MG63 (cell line): ENCODE measurements around the gene SMIM36. TPM values are rescaled to one million over a fixed set of nuclear protein-coding genes. Genes with fewer than 3 reads are reported as not detected.
"Not testable (repeated sequence)": the region's sequence is repeated elsewhere in the genome, so short reads cannot be mapped to it uniquely, and the experiment has no call there.

ENCODE experiments used
- DNase-seq: peaks from one replicate; pipeline ENCODE4 v3.0.0-alpha.2; 2020
- H3K27me3 ChIP-seq: fragments of 250-450 bp; sonication (Bioruptor Pico); 2 replicates; pipeline ENCODE4 v1.5.1; 2020; ENCODE audit warnings: mild to moderate bottlenecking, moderate library complexity
- H3K36me3 ChIP-seq: fragments of 250-450 bp; sonication (Bioruptor Pico); 2 replicates; pipeline ENCODE4 v1.5.1; 2020; ENCODE audit warnings: mild to moderate bottlenecking, moderate library complexity
- H3K4me3 ChIP-seq: fragments of 250-450 bp; sonication (Bioruptor Pico); 2 replicates; pipeline ENCODE4 v1.5.1; 2020; ENCODE audit warnings: mild to moderate bottlenecking, moderate library complexity
- H3K9me3 ChIP-seq: fragments of 250-450 bp; sonication (Bioruptor Pico); 2 replicates; pipeline ENCODE4 v1.5.1; 2020; ENCODE audit warnings: mild to moderate bottlenecking, moderate library complexity
- total RNA-seq: library from RNA; depleted of rRNA; stranded (reverse); fragments of >200 nt; shearing (Covaris generic); gene quantifications from 2 replicates; pipeline ENCODE4 v1.2.3, GENCODE V29; 2014; ENCODE audit warnings: low replicate concordance

SMIM36 gene
- total RNA-seq, 1 experiment from 2014 or later = not detected

DNA sequence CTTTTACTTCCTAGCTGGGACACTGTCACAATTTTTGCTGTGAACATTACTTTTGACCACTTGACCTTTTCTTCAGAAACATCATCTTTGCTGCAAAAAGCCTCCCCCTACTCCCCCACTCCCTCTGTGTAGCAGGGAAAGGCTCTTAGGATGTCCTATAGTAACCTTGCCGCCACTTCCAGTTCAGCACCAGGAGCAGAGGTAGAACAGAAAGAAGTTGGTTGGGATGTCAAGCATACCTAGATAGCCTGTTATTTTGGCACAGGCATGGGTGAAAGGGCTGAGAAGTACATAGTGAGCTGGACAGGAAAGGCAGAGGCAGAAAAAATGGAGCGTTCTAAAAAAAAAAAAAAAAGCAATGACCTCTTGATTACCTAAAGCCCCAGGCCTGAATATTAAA, 31.3 kb downstream of the SMIM36 start:
- Histone ChIP-seq H3K36me3 (no peaks in the 10 kb centered on the region), H3K27me3 (no peaks in the 10 kb centered on the region), H3K9me3 (no peaks in the 10 kb centered on the region; the same call in 1 of the 2 replicates), H3K4me3 (no peak overlapping the region)
- DNase-seq = no peak

DNA sequence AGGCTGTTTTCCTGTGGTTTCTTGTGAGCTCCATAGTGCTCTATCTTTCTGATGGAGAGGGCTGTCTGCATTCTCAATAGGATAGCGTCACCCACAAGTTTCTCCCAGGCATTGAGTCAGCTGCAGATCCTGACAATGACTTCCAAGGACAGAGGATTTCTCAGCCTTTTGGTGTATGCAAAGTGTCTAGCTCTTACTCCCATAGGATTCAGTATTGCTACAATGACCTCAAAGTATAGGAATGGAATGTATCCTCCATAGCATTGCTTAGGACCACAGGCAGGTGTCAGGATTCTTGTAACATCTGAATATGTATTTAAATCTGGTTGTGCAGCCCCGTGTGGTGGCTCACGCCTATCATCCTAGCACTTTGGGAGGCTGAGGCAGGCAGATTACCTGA, 32.3 kb downstream of the SMIM36 start:
- Histone ChIP-seq H3K9me3 (no peaks in the 10 kb centered on the region; the same call in 1 of the 2 replicates), H3K27me3 (no peaks in the 10 kb centered on the region), H3K36me3 (no peaks in the 10 kb centered on the region), H3K4me3 (no peak overlapping the region)
- no peak for DNase-seq

- Histone ChIP-seq H3K4me3 (no peak overlapping the region), H3K27me3 (no peaks in the 10 kb centered on the region), H3K9me3 (peaks cover 2% of the 10 kb centered on the region; the same call in 1 of the 2 replicates), H3K36me3 (no peaks in the 10 kb centered on the region)
- DNase-seq = no peak
These were observed 44.6 kb downstream of the SMIM36 start for GRCh38 chr17:55466671-55467070.

DNA sequence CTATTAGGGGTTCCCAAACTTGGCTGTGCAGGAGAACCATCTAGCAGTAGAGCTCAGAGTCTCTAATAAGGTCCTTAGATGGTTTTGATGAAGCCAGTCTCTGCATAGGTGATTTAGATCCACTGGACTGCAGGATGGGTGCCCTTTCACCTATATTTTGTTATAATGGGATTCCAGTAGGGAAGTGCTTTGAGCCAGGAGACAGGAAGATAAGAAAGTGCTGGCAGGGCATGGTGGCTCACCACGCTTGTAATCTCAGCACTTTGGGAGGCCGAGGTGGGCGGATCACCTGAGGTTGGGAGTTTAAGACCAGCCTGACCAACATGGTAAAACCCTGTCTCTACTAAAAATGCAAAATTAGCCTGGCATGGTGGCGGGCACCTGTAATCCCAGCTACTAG, 45.5 kb downstream of the SMIM36 start:
- not testable (repeated sequence) for DNase-seq, H3K27me3 ChIP-seq, H3K36me3 ChIP-seq, H3K4me3 ChIP-seq, H3K9me3 ChIP-seq

- no peak for DNase-seq
- Histone ChIP-seq H3K36me3 (no peaks in the 10 kb centered on the region), H3K9me3 (peaks cover 2% of the 10 kb centered on the region; the same call in 1 of the 2 replicates), H3K27me3 (no peaks in the 10 kb centered on the region), H3K4me3 (no peak overlapping the region)
These were observed 47.7 kb downstream of the SMIM36 start for GRCh38 chr17:55463600-55463999.

GRCh38 chr17:55462711-55463110, 48.5 kb downstream of the SMIM36 start:
- Histone ChIP-seq H3K27me3 (no peaks in the 10 kb centered on the region), H3K36me3 (no peaks in the 10 kb centered on the region), H3K9me3 (peaks cover 2% of the 10 kb centered on the region; the same call in 1 of the 2 replicates), H3K4me3 (no peak overlapping the region)
- no peak for DNase-seq

DNA sequence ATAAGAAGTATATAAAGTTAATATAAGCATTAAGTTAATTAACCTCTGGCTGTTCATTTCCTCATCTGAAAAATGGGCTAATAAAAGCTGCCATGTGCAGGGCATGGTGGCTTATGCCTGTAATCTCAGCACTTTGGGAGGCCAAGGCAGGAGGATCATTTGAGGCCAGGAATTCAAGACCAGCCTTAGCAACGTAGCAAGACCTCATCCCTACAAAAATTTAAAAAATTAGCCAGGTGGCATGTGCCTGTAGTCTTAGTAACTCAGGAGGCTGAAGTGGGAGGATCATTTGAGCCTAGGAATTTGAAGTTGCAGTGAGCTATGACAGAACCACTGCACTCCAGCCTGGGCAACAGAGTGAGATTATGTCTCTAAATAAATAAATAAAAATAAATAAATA, 49.0 kb downstream of the SMIM36 start:
- H3K9me3 ChIP-seq = peaks cover 2% of the 10 kb centered on the region; the same call in 1 of the 2 replicates
- no peaks in the 10 kb centered on the region for H3K36me3 ChIP-seq
- no peaks in the 10 kb centered on the region for H3K27me3 ChIP-seq
- H3K4me3 ChIP-seq = no peak overlapping the region
- DNase-seq = no peak

GRCh38 chr17:55458978-55459377, 52.3 kb downstream of the SMIM36 start:
- no peak overlapping the region for H3K4me3 ChIP-seq
- DNase-seq = peak; percentile 53

GRCh38 chr17:55458287-55458900, 52.9 kb downstream of the SMIM36 start:
- H3K36me3 ChIP-seq = no peaks in the 10 kb centered on the region
- DNase-seq = no peak
- H3K27me3 ChIP-seq = no peaks in the 10 kb centered on the region
- H3K4me3 ChIP-seq = no peak overlapping the region
- no peaks in the 10 kb centered on the region for H3K9me3 ChIP-seq

More at GRCh38 chr17:55458978-55459377, 52.3 kb downstream of the SMIM36 start:
- Histone ChIP-seq H3K36me3 (no peaks in the 10 kb centered on the region), H3K9me3 (no peaks in the 10 kb centered on the region), H3K27me3 (no peaks in the 10 kb centered on the region)

- Histone ChIP-seq H3K36me3 (no peaks in the 10 kb centered on the region), H3K4me3 (no peak overlapping the region), H3K27me3 (no peaks in the 10 kb centered on the region), H3K9me3 (no peaks in the 10 kb centered on the region)
- no peak for DNase-seq
These were observed 54.7 kb downstream of the SMIM36 start for GRCh38 chr17:55456307-55457240.

- H3K9me3 ChIP-seq = no peaks in the 10 kb centered on the region
- no peaks in the 10 kb centered on the region for H3K36me3 ChIP-seq
- H3K4me3 ChIP-seq = no peak overlapping the region
- no peaks in the 10 kb centered on the region for H3K27me3 ChIP-seq
- DNase-seq = peak; percentile 71
These were observed 56.3 kb downstream of the SMIM36 start for GRCh38 chr17:55454906-55455474.

GRCh38 chr17:55453839-55454557, 57.3 kb downstream of the SMIM36 start:
- Histone ChIP-seq H3K9me3 (no peaks in the 10 kb centered on the region), H3K4me3 (no peak overlapping the region), H3K27me3 (no peaks in the 10 kb centered on the region), H3K36me3 (no peaks in the 10 kb centered on the region)
- no peak for DNase-seq

- Histone ChIP-seq H3K4me3 (no peak overlapping the region), H3K9me3 (no peaks in the 10 kb centered on the region), H3K27me3 (no peaks in the 10 kb centered on the region), H3K36me3 (no peaks in the 10 kb centered on the region)
- DNase-seq = peak; percentile 75
These were observed 59.0 kb downstream of the SMIM36 start for GRCh38 chr17:55452139-55452790.

DNA sequence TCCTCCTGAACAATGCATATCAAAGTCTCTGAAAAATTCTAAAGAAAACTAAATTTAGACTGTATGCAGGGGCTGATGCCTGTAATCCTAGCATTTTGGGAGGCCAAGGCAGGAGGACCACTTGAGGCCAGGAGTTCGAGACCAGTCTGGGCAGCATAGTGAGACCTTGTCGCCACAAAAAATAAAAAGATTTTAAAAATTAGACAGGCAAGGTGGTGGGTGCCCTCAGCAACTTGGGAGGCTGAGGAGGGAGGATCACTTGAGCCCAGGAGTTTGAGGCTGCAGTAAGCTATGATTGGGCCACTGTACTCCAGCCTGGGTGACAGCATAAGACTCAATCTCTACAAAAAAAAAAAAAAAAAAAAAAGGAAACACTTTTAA, 59.5 kb downstream of the SMIM36 start:
- no peak for DNase-seq
- H3K36me3 ChIP-seq = no peaks in the 10 kb centered on the region
- H3K27me3 ChIP-seq = no peaks in the 10 kb centered on the region
- H3K9me3 ChIP-seq = no peaks in the 10 kb centered on the region
- no peak overlapping the region for H3K4me3 ChIP-seq

DNA sequence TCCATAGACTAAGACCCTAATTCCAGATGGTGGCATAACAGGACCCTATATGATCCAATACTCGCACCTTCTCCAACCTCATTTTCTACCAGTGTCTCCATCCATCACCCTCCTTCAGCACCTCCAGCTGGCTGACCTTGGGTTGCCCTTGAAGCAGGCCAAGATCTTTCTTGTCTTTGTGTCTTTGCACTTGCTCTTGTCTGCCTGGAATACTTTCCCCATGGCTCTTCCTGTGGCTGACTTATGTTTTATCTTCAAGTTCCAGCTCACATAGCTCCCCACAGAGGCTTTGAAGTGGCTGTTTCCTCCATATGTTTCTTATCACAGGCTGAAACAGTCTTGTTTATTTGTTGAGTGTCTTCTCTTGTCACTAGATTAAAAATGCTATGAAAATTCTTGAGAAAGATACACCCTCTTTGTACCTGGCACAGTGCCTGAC, 60.0 kb downstream of the SMIM36 start:
- no peaks in the 10 kb centered on the region for H3K36me3 ChIP-seq
- H3K27me3 ChIP-seq = no peaks in the 10 kb centered on the region; the same call in 1 of the 2 replicates
- H3K4me3 ChIP-seq = no peak overlapping the region
- no peak for DNase-seq
- H3K9me3 ChIP-seq = no peaks in the 10 kb centered on the region

- Histone ChIP-seq H3K9me3 (no peaks in the 10 kb centered on the region), H3K27me3 (no peaks in the 10 kb centered on the region; the same call in 1 of the 2 replicates), H3K36me3 (no peaks in the 10 kb centered on the region), H3K4me3 (no peak overlapping the region)
- no peak for DNase-seq
These were observed 60.9 kb downstream of the SMIM36 start for GRCh38 chr17:55450232-55450825.
